GM23248 (cell line): Measurements from ENCODE around the gene PKP1.

Experiments used
- EZH2 ChIP-seq: fragments of 200-600 bp; sonication (generic); IDR thresholded peaks from 2 replicates; pipeline ENCODE4 v1.6.1; 2018; ENCODE audit warnings: antibody characterized with exemption, mild to moderate bottlenecking; ENCODE audit not compliant: insufficient read depth, poor library complexity, severe bottlenecking
- EZH2phosphoT487 ChIP-seq: fragments of 200-600 bp; sonication (generic); IDR thresholded peaks from 2 replicates; pipeline ENCODE4 v1.6.1; 2018; ENCODE audit warnings: antibody characterized with exemption, moderate library complexity, mild to moderate bottlenecking, low read depth; ENCODE audit not compliant: insufficient read depth

GRCh38 chr1:201359031-201359872, 75.9 kb downstream of the PKP1 start:
- no peak for TF ChIP-seq EZH2phosphoT487
- no peak for TF ChIP-seq EZH2
